H1 (cell line): ENCODE measurements around the gene MRPS5. TPM values are rescaled to one million over a fixed set of nuclear protein-coding genes. Genes with fewer than 3 reads are reported as not detected.

Source experiments
- GABPA ChIP-seq: IDR thresholded peaks from 2 replicates; pipeline ENCODE4 v1.6.1; 2011; ENCODE audit warnings: mild to moderate bottlenecking, low read length, moderate library complexity, borderline replicate concordance; ENCODE audit not compliant: insufficient read depth
- KDM4A ChIP-seq: IDR thresholded peaks from one replicate; pipeline ENCODE4 v1.7.1; 2012; ENCODE audit warnings: low read depth, mild to moderate bottlenecking, moderate library complexity, low read length, inconsistent platforms; ENCODE audit not compliant: severe bottlenecking
- YY1 ChIP-seq: IDR thresholded peaks from 2 replicates; pipeline ENCODE4 v1.6.1; 2011; ENCODE audit warnings: low read depth, mild to moderate bottlenecking, low read length
- polyA plus RNA-seq, 7 experiments: library from polyadenylated mRNA; depleted of rRNA in 3 of 7; stranded (reverse) in 5 of 7; unstranded in 2 of 7; fragments of >200 nt in 5 of 7; fragments of 200-250 nt in 2 of 7; gene quantifications; 1 replicate in 5 of 7; 2 replicates in 1 of 7; 4 replicates in 1 of 7; pipeline versions ENCODE4 v1.2.1 to v1.2.3, GENCODE V29; 2011 to 2013; ENCODE audit warnings: missing spikeins in 2 of 7, mixed read lengths in 2 of 7
- total RNA-seq: library from RNA; stranded (reverse); fragmentation: NEBNext Ultra II Directional; extraction: Animal tissue kit (Norgen Biotek cat#: 25700); gene quantifications from 2 replicates; pipeline ENCODE4 v1.2.1, GENCODE V29; 2021

Gene MRPS5
- total and polyA plus RNA-seq, 2 of the 8 experiments (the other 6 are each of a cell fraction or from before 2014, with no cell fraction given): 36.7 to 53.0 TPM

- TF ChIP-seq KDM4A: no peak
- no peak for TF ChIP-seq GABPA
- TF ChIP-seq YY1: no peak
Measured at GRCh38 chr2:95054016-95054415, 67.6 kb downstream of the MRPS5 start (continued).
